Measurements from ENCODE around the gene ELMO1. TPM values are rescaled to one million over a fixed set of nuclear protein-coding genes. Genes with fewer than 3 reads are reported as not detected.

The ELMO1 gene
- total and polyA plus RNA-seq, 4 donors: 6.7 to 51.5 (median 14.8) TPM

DNA sequence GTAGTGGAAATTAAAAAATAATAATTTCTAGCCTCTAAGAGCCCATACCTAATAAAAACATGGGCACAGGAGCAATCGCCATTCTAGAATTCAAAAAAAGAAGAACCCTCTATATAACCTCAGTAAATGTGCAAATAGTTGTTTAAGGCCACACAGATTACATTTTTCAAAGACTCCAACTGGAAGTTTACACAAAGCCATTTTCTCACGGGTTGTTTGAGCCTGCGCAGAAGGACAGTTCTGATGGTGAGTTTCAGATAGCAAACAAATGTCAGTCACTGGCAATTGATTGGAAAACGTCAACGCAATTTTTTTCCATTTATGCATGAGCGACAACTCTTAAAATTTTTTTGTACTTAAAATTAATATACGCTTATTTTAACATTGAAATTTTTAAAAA lies 23.0 kb upstream of the ELMO1 start:
- TF ChIP-seq, protein P1, sequence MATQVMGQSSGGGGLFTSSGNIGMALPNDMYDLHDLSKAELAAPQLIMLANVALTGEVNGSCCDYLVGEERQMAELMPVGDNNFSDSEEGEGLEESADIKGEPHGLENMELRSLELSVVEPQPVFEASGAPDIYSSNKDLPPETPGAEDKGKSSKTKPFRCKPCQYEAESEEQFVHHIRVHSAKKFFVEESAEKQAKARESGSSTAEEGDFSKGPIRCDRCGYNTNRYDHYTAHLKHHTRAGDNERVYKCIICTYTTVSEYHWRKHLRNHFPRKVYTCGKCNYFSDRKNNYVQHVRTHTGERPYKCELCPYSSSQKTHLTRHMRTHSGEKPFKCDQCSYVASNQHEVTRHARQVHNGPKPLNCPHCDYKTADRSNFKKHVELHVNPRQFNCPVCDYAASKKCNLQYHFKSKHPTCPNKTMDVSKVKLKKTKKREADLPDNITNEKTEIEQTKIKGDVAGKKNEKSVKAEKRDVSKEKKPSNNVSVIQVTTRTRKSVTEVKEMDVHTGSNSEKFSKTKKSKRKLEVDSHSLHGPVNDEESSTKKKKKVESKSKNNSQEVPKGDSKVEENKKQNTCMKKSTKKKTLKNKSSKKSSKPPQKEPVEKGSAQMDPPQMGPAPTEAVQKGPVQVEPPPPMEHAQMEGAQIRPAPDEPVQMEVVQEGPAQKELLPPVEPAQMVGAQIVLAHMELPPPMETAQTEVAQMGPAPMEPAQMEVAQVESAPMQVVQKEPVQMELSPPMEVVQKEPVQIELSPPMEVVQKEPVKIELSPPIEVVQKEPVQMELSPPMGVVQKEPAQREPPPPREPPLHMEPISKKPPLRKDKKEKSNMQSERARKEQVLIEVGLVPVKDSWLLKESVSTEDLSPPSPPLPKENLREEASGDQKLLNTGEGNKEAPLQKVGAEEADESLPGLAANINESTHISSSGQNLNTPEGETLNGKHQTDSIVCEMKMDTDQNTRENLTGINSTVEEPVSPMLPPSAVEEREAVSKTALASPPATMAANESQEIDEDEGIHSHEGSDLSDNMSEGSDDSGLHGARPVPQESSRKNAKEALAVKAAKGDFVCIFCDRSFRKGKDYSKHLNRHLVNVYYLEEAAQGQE (IDR thresholded peaks at IDR 0.05): no peak
- TF ChIP-seq RAD21 (IDR thresholded peaks at IDR 0.05) (no peak), HNF4G (IDR thresholded peaks at IDR 0.05) (no peak), GABPA (IDR thresholded peaks at IDR 0.05 in 1 of 2, conservative IDR thresholded peaks at IDR 0.05 in 1 of 2) (no peak)
- TF ChIP-seq, protein P2, sequence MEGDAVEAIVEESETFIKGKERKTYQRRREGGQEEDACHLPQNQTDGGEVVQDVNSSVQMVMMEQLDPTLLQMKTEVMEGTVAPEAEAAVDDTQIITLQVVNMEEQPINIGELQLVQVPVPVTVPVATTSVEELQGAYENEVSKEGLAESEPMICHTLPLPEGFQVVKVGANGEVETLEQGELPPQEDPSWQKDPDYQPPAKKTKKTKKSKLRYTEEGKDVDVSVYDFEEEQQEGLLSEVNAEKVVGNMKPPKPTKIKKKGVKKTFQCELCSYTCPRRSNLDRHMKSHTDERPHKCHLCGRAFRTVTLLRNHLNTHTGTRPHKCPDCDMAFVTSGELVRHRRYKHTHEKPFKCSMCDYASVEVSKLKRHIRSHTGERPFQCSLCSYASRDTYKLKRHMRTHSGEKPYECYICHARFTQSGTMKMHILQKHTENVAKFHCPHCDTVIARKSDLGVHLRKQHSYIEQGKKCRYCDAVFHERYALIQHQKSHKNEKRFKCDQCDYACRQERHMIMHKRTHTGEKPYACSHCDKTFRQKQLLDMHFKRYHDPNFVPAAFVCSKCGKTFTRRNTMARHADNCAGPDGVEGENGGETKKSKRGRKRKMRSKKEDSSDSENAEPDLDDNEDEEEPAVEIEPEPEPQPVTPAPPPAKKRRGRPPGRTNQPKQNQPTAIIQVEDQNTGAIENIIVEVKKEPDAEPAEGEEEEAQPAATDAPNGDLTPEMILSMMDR (IDR thresholded peaks at IDR 0.05; ENCODE audit: low read depth, low read length, missing input control): no peak
- Histone ChIP-seq H3K36me3 (ENCODE audit: control insufficient read depth in 4 of 4, insufficient read depth in 3 of 4, low read depth in 1 of 4, low read length in 3 of 4) (no peaks in the 10 kb centered on the region), H3K27me3 (ENCODE audit: control insufficient read depth in 4 of 4, insufficient read depth in 4 of 4, low read length in 3 of 4) (no peaks in the 10 kb centered on the region), H3K4me1 (ENCODE audit: control insufficient read depth in 4 of 4, insufficient read depth in 4 of 4, low read length in 3 of 4) (no peaks in the 10 kb centered on the region), H3K27ac (ENCODE audit: low read depth in 1 of 2, low read length in 2 of 2) (no peak overlapping the region), H3K4me3 (ENCODE audit: low read depth in 1 of 3, low read length in 3 of 3) (no peak overlapping the region), H3K9me3 (ENCODE audit: control insufficient read depth in 4 of 4, low read length in 3 of 4) (no peaks in the 10 kb centered on the region), H3K9ac (ENCODE audit: low read depth in 1 of 2, low read length in 2 of 2) (no peak overlapping the region)
- WGBS: 59% methylated on average over 7 of the region's 7 CpGs
- DNase-seq (ENCODE audit: low spot score): no peak

DNA sequence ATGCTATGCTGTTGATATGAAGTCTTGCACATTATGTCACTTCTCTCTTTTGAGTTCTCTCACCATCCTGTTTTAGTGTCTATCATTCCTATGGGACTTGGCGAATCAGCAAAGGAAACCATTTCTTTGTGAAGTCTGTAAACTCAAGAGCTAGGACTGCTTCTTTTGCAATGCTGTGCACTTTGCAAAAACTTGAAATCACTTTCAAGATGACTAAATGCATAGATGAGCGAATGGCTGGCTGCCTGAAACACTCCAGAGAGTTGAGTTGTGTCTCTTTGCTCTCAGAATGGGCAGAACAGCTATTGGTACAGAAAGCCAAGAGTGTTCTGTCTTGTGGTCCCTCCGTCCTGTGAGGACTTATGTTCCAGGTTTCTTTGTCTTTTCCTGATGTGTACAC lies 18.3 kb upstream of the ELMO1 start:
- H3K27ac ChIP-seq (ENCODE audit: low read depth in 1 of 2, low read length in 2 of 2): no peak overlapping the region
- H3K4me1 ChIP-seq (ENCODE audit: control insufficient read depth in 4 of 4, insufficient read depth in 4 of 4, low read length in 3 of 4): no peaks in the 10 kb centered on the region
- H3K9me3 ChIP-seq (ENCODE audit: control insufficient read depth in 4 of 4, low read length in 3 of 4): no peaks in the 10 kb centered on the region
- H3K27me3 ChIP-seq (ENCODE audit: control insufficient read depth in 4 of 4, insufficient read depth in 4 of 4, low read length in 3 of 4): no peaks in the 10 kb centered on the region
- no peak for DNase-seq (ENCODE audit: low spot score)
- no peaks in the 10 kb centered on the region for H3K36me3 ChIP-seq (ENCODE audit: control insufficient read depth in 4 of 4, insufficient read depth in 3 of 4, low read depth in 1 of 4, low read length in 3 of 4)
- 84% methylated on average over 3 of the region's 3 CpGs for WGBS
- TF ChIP-seq NR2F2 (IDR thresholded peaks at IDR 0.05) (no peak), HNF4G (IDR thresholded peaks at IDR 0.05) (no peak), RAD21 (IDR thresholded peaks at IDR 0.05) (no peak), RXRA (IDR thresholded peaks at IDR 0.05) (no peak), EGR1 (IDR thresholded peaks at IDR 0.05; ENCODE audit: low read depth in 2 of 2) (no peak)
- H3K4me3 ChIP-seq (ENCODE audit: low read depth in 1 of 3, low read length in 3 of 3): no peak overlapping the region
- H3K9ac ChIP-seq (ENCODE audit: low read depth in 1 of 2, low read length in 2 of 2): no peak overlapping the region

DNA sequence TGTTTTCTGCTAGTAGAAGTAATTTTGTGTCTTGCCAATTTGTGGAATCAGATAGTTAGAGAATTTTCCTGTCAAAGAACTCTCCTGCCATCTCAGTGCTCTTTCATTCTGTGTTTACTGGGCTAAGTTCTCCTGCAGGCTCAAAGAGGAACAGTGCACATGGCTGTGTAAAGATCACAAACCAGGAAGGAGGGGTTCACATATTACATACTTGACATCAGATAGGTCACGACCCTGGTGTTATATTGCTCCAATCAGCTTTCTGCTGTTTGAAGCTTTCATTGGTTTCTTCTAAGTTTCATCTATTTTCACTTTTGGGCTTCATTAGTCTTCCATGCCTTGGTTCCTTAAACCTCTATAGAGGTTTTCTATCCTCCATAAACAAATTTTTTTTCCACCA lies 13.5 kb upstream of the ELMO1 start:
- TF ChIP-seq, protein P3, sequence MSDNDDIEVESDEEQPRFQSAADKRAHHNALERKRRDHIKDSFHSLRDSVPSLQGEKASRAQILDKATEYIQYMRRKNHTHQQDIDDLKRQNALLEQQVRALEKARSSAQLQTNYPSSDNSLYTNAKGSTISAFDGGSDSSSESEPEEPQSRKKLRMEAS (IDR thresholded peaks at IDR 0.05): no peak
- TF ChIP-seq, protein P1 (IDR thresholded peaks at IDR 0.05): no peak
- TF ChIP-seq, protein P4, sequence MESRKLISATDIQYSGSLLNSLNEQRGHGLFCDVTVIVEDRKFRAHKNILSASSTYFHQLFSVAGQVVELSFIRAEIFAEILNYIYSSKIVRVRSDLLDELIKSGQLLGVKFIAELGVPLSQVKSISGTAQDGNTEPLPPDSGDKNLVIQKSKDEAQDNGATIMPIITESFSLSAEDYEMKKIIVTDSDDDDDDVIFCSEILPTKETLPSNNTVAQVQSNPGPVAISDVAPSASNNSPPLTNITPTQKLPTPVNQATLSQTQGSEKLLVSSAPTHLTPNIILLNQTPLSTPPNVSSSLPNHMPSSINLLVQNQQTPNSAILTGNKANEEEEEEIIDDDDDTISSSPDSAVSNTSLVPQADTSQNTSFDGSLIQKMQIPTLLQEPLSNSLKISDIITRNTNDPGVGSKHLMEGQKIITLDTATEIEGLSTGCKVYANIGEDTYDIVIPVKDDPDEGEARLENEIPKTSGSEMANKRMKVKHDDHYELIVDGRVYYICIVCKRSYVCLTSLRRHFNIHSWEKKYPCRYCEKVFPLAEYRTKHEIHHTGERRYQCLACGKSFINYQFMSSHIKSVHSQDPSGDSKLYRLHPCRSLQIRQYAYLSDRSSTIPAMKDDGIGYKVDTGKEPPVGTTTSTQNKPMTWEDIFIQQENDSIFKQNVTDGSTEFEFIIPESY (IDR thresholded peaks at IDR 0.05): no peak
- no peak for TF ChIP-seq TAF1 (conservative IDR thresholded peaks at IDR 0.05)
- no peaks in the 10 kb centered on the region for H3K4me1 ChIP-seq (ENCODE audit: control insufficient read depth in 4 of 4, insufficient read depth in 4 of 4, low read length in 3 of 4)
- WGBS: 57% methylated on average over 1 of the region's 1 CpG
- DNase-seq (ENCODE audit: low spot score): no peak
- H3K27ac ChIP-seq (ENCODE audit: low read depth in 1 of 2, low read length in 2 of 2): no peak overlapping the region
- no peak overlapping the region for H3K4me3 ChIP-seq (ENCODE audit: low read depth in 1 of 3, low read length in 3 of 3)
- H3K9me3 ChIP-seq (ENCODE audit: control insufficient read depth in 4 of 4, low read length in 3 of 4): no peaks in the 10 kb centered on the region
- no peaks in the 10 kb centered on the region for H3K36me3 ChIP-seq (ENCODE audit: control insufficient read depth in 4 of 4, insufficient read depth in 3 of 4, low read depth in 1 of 4, low read length in 3 of 4)
- H3K27me3 ChIP-seq (ENCODE audit: control insufficient read depth in 4 of 4, insufficient read depth in 4 of 4, low read length in 3 of 4): no peaks in the 10 kb centered on the region
- H3K9ac ChIP-seq (ENCODE audit: low read depth in 1 of 2, low read length in 2 of 2): no peak overlapping the region

Data from liver (tissue), 9 donors.